Adrenal gland (tissue), 5 donors: ENCODE data around the gene RBPJL.

Experiments used
- CTCF ChIP-seq, 6 experiments: fragments of 450-650 bp in 4 of 6; fragments of 200-600 bp in 2 of 6; sonication (generic) in 1 of 6; IDR thresholded peaks; 1 replicate in 5 of 6; 2 replicates in 1 of 6; pipeline versions ENCODE4 v1.5.1 to v1.8.0; 2016 to 2021; ENCODE audit warnings: antibody characterized with exemption in 6 of 6, mild to moderate bottlenecking in 2 of 6, moderate library complexity in 1 of 6
- POLR2A ChIP-seq, 2 donors: fragments of 450-650 bp; IDR thresholded peaks; one replicate each; pipeline ENCODE4 v1.6.1; 2017; ENCODE audit warnings: antibody characterized with exemption in 2 of 2, mild to moderate bottlenecking in 2 of 2, moderate library complexity in 1 of 2
- donor health status: DM: no; HTN: no; CAD: no.

- TF ChIP-seq CTCF (IDR thresholded peaks at IDR 0.05) (no peak), POLR2A (IDR thresholded peaks at IDR 0.05) (no peak)
These were observed 23.1 kb downstream of the RBPJL start for GRCh38 chr20:45329497-45330319.
